ENCODE results near the gene HOXD8.

HOXD8 gene

DNA sequence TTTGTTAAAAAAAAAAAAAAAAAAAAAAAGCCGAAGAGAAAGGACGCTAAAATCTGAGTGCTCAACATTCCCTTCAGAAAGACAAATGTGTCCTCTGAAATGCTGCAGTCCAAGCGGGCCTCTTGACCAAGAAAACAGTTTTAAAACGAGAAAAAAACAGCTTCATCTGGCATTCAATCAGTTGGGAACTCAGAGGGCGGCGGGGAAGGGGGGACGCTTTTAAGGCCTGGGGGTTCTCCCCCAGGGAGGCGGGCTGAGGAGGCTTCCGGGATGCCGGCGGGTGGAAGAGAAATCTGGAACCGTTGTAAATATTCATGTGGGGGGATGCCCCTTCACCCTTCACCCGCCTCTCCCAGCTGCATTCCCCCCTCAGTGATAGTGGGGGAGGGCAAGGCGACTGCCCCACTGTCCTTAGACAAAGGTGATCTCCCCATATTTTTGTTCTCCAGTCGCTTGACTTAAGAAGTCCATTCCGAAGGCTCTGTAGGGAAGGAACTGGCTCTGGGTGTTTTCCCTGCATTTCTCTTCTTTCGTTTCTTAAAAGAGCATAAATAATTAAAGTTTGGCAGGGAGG, 25.7 kb upstream of the HOXD8 start:
- no peak for DNase-seq

DNA sequence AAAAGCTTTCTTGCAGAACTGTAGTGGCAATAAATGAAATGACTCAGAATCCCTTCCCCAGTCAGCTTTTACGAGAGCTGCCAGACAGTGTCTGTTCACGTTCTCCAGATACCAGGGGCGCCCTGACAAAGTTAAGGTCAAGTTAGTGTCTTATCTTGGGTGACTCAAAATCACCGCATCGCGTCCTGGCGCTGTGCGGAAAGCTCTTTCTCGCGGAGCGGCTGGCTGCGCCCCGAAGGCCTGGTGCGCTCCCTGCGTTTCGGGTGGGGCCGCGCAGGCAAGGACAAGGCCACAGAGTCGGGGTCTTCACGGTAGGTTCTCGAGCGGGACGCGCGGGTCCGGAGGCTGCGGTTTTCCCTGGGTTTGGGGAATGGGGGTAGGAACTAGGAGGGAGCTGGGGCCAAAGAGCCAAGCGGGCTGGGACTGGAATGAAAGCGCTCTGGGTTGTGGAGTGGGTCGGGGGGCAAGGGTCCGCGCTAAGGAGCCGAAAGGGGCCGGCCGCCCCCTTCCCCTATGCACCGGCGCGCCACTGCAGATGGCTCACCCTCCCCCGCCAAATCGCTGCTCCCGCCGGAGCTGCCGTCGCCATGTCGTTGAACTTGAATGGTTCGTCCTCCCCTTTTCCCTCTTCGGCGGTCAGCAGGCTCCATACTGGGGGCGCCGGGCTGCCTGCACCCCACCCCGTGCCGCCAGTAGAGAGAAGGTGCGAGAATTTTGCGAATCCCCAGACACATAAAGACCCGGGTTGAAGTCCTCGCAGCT, 25.0 kb upstream of the HOXD8 start:
- no peak for DNase-seq

DNA sequence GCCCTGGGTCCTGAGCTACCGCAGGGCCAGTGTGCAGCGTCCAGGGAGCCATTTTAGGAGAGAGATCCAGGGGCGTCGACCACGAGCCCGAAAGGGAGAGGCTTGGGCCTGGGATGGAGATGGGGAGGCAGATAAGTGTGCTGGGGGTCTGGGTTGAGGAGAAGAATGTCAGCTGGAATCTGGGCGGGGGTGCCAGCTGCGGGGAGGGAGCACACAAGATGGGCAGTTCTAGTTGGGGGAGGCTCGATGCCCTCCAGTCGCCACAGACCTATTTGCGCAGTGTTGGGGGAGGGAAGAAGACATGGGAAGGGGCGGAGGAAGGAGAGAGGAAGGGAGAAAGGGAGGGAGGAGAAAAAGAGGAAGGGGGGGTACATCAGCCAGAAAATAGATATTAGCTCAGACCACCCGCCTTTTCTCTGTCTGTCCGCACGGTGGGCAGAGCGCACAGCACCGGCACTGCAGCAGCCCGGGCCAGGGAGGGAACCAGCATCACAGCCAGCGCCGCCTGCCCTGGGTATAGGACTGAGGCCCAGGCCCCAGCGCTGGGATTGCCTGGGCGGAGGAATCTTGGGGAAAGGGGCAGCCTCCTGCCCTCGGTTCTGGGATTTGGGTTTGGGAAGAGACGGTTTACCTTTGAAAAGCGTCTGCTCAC, 24.3 kb upstream of the HOXD8 start:
- no peak for DNase-seq

DNA sequence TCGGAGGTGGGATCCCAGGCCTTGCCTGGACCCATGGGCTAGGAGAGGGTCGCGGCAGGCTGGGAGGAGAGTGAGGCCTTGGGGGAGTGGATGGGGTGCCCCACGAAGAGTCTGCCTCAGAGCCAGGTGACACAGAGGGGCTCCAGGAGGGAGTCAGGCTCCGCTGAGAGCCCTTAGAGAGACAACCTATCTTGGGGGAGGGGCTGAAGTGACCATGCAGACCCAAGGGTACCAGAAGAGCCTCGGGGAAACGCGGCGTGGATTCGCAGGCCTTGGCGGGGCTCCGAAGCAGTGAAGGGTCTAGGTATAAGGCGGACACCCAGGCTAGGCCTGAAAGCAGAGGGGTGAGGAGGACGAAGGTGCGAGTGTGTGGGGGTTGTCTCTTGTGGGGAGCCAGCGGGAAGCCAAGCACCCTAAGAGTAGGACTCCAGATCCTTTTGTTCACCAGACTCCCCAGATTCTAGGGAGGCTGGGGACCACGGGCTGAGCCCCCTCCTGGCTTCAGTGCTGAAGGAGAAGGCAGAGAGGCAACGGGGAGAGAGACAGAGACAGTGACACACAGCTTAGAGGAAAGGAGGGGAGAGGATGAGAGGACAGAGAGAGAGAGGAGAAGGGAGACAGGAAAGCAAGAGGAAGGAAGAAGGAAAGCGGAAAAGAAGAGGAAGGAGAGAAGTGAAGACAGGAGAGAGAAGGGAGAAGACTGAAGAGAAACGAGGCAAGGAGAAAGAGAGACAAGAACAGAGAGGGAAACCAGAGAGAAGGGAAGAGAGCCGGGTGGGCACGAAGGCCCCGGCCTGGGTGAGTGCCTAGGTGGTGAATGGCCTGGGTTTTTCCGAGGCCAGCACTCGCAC, 23.6 kb upstream of the HOXD8 start:
- DNase-seq, result no peak

DNA sequence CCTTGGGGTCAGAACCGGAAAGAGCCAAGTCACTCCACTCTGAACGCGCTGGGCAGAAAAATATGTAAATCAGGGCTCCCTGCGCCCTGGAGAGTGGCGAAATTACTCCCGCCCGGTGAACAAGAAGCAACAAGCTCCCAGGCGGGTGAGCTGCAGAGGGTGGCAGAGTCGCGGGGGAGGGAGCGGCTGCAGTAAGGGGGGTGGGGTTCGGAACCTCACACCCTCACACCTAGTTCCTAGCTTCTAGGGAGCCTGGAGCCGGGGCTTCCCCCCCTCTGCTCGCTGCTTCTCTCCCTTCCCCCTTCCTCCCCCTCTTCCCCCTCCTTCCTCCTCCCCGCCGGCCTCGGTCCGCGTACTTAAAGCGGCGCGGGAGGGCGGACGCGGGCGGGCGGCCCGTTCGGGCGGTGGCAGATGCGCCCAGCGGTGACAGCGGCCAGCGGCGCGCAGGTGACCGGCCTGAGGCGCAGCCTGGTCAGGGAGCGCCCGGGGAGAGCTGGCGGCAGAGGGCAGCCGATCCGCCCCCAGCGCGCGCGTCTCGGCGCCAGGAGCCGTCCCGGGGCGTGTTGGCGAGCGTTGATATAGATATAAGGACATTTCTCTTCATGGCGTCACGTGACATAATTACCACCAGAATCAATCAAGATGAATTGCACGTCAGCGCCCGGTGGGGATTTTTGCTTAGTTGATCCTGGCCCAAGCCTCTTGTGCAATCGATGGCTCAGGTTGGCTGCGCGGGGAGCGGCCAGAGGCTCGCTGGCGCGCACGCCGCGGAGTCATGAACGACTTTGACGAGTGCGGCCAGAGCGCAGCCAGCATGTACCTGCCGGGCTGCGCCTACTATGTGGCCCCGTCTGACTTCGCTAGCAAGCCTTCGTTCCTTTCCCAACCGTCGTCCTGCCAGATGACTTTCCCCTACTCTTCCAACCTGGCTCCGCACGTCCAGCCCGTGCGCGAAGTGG, 22.6 kb upstream of the HOXD8 start, which contains the start of gene HOXD11:
Gene HOXD11, plus strand, starts transcription at position 700 of the 959 bp plus-strand sequence. Its CDS starts 76 bp downstream, at position 776.
- peak; percentile 86 for DNase-seq

DNA sequence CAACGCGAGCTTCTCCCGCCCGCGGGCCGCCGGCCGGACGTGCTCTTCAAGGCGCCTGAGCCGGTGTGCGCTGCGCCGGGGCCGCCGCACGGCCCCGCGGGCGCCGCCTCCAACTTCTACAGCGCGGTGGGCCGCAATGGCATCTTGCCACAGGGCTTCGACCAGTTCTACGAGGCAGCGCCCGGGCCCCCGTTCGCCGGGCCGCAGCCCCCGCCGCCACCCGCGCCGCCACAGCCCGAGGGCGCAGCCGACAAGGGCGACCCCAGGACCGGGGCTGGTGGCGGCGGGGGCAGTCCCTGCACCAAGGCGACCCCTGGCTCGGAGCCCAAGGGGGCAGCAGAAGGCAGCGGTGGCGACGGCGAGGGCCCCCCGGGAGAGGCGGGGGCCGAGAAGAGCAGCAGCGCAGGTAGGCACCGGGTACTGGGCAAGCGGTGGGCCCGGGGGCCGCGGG, 21.7 kb upstream of the HOXD8 start:
- peak; percentile 23 for DNase-seq

DNA sequence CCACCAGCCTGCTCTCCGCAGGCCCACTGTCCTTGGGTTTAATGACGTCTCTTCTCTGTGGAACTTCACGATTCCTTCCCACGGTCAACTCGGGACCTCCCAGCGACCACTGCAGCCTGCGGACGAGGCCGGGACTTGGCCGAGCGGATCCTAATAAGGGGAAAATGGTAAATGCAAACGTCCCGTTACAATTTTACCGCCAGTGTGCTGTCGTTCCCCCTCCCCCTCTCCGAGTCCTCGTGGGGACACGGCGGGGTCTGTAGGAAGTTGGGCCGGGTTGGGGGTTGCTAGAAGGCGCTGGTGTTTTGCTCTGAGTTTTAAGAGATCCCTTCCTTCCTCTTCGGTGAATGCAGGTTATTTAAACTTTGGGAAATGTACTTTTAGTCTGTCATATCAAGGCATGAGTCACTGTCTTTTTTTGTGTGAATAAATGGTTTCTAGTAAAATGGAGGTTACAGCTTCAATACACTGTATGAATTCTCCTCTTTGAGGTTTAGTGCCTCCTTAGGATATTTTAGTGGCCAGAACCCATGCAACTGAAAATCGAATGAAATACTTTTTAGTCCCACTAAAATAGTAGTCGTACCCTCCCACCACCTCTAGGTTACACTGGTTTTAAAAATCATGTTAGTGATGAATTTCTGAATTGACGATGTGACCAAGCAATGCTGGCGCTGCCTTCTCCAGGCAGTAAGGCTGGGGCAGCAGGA, 20.2 kb upstream of the HOXD8 start:
- no peak for DNase-seq

DNA sequence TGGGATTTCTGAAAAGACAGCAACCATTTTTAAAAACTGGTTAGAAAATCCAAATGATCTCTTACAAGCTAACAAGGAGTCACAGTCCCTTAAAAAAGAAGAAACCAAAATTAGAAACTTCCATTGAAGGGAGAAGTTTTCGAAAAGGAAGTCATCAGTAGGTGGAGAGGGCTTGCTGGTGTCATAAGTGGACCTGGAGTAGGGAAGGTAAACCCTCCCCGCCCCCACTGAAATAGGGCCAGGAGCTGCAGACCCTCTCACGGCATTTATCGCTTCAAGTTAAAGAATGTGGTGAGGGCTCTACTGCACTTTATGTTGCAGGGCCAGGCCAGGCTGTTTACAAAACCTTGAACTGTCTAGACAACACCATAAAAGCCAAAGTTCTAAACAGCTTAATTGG, 19.6 kb upstream of the HOXD8 start:
- no peak for DNase-seq

DNA sequence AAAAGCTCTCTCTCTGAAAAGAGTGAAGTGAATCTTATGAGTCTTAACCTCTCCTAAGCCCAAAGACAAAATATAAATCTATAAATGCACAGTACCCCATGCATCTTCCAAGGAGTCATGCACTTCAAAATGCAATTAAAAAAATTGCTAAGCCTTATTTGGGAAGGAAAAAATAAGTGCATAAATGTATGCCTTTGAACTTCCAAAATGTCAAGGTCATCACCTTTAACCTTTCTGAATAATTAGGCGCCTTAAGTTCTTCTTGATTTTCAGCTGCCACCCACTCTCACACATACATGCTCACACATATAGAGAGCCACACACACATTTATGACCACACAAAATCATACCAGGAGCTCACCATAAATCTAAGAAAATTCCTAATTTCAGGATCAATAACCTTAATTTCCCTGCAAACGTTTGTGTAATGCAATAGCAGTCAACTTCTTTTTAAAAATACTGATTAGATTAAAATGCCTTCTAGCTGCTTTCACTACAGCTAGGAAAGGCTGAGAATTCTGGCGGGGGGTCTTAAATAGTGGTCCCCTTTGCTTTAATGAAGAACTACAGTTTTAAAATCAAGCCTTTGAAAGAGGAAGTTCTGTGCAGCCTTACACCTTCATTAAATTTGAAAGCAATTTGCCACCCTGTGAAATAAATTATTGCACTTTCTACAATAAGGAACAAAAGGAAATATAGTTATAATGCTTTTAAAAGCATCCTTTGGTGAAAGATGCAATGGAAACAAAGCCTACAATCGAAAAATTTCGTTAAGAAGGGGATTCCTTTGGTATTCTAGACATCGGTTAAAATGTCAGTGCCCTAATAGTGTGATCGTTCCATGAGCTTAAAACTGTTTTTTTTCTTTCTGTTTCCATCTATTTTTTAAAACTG, 18.8 kb upstream of the HOXD8 start:
- DNase-seq, result no peak

DNA sequence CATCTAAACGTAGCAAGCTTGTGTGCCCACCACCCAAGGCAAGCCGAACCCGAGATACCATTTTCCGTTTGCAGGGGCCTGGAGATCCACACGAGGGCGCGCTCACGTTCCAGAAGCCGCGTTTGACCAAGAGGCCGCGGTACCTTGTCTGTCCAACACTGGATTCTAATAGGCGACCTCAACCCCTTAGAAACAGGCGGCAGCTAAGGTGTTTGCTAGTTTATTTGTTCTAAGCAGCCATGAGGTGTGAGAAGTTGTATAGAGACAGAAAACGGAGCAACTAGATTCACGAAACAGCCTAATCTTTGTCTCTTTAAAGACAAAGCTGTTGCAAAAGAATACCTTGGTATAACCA, 18.2 kb upstream of the HOXD8 start:
- DNase-seq, result no peak

DNA sequence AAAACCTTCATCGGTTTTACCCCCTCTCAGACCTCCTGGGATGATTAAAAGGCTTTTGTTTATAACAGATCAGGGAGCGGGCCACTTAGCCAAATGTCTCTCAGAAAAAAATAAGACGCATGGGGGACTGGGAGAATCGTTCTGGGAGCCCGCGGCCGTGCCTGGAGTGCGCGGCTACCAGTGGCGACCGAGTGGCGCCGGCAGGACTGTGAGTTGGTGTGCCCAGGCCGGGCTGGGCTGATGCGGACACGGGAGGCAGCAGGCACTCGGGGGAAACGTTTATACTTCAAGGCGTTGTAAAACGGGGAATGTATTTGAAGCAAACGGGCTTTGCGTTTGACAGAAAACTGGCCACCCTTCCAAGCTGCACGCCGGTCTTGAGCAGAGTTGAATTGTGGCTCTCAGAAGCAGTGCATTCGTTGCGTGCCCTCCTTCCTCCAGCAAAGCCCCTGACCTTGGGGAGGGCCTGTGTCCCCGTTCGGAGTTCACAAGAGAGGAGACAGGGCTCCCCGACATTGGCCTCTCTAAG, 17.6 kb upstream of the HOXD8 start:
- DNase-seq, result no peak

DNA sequence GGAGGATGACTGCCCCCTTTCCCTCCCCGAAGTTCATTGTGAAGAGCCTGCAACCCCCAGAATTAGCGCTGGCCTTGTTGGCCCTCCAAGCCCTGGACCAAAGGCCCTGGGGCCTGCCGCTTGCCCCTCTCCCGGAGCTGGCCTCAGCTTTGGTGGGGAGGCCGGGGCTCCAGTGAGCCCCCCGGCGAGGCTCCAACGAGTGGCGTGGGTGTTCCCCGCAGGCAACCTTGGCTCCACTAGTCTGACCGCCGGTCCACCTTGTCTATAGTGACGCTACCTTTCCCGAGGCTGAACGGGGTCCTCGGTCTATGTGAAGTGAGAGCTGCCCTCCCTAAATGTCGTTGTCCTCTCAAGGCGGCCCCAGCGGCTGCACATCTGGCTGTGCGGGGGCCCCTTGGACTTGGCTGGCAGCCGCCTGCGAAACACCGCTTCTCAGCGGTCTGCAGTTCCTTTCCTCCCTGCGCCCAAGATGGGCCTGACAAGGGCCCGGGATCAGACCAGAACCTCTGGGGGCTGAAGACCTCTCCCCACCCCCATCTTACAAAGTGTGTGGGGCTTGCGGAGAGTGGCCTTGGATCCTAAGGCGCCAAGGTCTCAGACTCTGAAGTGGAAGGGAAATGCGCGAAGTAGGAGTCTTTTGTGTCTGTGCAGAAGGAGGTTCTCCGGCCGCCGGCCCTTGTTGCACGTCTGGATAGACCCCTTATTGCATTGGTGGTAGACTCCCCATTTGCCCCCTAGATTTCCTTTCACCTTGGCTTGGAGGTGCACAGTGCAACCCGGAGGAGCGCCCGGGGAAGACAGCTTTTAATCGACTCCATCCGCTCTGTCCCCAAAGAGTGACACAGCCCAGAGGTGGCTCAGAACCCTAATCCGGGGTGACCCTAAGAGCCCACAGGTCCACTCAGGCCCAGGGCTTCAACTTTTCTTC, 16.9 kb upstream of the HOXD8 start:
- no peak for DNase-seq

DNA sequence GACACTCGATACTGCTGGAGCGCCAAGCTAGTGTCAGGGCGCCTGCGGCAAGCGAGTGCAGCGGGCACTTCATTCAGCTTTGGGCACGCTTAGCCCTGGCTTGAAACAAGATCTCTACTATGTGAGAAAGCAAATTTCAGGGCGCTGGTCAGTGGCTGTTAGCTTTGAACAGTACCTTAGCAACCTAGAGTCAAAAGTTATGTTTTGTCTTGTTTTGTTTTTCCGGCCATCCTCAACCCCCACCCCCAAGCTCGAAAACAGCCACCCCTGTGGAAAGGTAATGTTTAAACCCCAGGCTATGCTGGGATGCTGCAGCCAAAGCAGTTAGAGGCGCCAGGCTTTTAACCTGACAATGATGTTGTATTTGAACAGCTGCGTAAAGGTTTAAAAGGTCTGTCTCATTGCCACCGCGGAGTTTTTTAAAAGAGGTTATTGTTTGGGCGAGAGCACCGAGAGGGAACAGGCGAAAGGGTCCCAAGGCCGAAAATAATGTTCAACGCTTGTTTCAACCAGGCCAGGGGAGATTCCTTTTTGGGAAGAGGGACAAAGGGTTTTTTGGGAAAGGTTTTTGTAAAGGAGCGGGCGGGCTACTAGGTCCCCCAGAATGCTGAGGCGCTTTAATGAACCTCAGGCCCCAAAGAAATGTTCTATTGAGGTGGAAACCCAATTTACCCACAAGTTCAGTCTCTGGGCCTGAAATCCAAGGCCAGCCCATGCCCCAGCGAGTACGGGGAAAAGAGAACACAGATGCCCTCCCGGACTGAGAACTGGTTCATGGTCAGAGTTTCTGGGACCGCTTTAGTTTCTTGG, 15.2 kb upstream of the HOXD8 start:
- peak; percentile 83 for DNase-seq

DNA sequence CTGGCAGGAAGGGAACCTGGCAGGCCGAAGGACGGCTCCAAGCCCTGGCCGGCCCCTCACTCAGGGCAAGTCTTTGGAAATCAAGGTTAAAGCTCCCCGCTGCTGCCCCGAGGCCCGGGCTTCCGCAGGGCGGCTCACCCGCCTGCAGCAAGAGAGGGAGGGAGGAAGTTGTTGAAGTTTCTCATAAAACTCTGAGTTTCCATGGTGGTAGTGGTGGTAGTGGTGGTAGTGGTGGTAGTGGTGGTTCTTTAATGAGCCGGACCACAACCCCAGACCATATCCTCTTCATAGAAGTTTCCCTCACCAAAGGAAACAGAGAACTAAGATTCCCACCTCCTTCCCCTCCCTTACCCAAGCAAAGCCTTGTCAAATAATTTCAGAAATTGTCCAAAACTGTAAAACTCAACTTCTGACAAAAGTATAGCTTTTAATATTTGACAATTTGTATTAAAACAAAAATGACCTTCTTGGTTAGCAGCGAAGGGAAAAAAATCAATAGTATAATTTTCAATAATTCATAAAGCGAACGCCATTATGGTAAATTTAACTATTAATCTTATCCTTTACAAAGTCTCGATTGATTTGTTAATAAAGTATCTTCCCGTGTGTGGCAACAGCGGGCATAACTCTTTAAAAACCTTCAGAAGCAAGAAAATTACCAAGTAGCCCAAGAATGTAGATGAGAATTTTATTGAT, 14.4 kb upstream of the HOXD8 start:
- no peak for DNase-seq

DNA sequence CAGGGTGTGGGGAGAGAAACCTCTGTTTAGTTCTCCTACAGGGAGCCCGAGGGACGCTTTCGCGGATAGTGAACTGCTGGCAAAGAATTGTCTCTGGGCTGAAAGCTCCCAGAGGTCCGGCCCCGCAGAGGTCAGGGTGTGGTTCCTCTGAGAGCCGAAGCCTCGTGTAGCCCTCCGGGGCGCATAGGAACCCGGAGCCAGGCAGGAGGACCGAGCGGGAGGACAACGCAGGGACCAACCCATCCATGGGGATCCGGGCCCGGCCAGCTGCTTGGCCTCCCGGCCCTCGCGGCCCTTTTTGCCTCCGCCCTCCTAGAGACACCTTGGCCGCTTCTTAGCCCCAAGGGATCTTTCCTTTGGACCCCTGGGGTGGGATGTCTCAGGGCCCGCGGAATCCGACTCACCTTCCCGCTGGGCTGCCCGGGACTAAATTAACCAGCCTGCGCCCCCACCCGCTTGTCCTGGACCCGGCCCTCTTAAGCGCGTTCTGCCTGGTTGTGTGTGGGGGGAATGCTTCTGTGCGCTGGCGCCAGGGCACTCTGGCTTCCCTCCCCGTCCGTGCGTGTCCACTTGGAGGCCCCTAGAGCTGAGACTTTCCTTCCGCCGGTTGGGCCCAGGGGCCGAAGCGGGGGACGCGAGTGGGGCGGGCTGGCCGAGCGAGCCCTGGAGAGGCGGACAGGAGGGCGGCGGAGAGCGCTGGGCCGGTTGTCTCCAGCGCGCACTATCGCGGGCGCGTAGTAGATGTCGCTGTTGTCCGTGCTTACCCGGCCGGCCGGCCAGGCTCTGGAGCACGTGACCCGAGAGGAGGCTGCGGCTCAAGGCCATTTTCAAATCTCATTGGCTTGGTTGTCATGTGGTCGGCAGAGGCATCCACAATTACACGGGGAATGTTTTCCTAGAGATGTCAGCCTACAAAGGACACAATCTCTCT, 13.4 kb upstream of the HOXD8 start, which contains the start of gene HOXD10:
Gene HOXD10, plus strand, starts transcription at position 896 of the 931 bp plus-strand sequence. CDS start 56 bp downstream, outside the sequence.
- no peak for DNase-seq

Measured in COR-L47 (cell line).